OCI-LY1 (cell line): ENCODE measurements around the gene CTIF.

Source experiments
- EZH2 ChIP-seq: fragments of 200-600 bp; sonication (generic), shearing (Covaris generic); IDR thresholded peaks from 2 replicates; pipeline ENCODE4 v1.8.0; 2017; ENCODE audit warnings: borderline replicate concordance, mixed run types, mild to moderate bottlenecking, antibody characterized with exemption, low read length, moderate library complexity, mixed read lengths
- TF ChIP-seq, protein P1 (sequence below): fragments of 200-600 bp; sonication (generic), shearing (Covaris generic); IDR thresholded peaks from 2 replicates; pipeline ENCODE4 v1.5.1; 2017; ENCODE audit warnings: mild to moderate bottlenecking, antibody characterized with exemption, low read length, moderate library complexity, mixed read lengths

DNA sequence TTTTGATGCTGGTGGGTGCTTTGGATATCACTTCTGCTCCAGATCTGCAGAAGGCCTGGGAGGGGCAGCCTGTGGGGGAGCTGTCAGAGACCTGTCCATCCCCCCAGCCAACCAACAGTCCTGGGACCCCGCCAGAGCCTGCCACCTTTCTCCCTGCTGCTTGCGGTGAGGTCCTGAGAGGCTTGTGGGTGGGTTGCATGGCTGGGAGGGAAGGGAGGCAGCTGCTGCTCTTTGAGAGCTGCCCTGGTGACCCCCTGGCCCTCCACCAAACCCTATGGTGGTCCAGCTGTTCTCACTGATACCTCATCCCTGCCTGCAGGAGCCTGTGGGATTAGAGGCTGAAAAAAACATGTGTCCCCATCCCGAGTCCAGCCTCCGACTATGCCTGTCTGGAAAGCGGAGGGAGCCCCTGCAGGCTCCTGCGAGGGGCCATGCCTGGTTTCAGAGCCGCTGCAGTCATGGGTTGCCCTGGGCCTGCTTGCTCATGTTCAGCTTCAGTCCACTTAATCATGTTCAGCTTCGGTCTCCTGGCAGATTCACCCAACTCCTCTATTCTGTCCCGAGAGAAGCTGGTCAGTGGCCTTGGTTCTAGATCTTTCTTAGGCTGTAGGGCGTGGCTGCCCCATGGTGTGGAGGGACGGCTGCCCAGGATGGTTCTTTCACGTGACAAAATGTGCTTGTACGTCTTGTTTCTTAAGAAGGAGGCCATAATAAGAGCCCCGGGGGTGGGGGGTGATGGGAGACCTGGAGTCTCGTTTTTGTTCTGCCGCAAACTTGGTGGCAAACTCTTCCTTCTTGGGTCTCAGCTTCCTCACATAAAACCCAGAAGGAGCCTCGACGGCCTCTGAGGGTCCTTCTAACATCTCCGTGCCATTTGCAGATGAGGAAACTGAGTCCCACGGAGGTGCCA lies 98.5 kb downstream of the CTIF start:
- TF ChIP-seq, protein P1, sequence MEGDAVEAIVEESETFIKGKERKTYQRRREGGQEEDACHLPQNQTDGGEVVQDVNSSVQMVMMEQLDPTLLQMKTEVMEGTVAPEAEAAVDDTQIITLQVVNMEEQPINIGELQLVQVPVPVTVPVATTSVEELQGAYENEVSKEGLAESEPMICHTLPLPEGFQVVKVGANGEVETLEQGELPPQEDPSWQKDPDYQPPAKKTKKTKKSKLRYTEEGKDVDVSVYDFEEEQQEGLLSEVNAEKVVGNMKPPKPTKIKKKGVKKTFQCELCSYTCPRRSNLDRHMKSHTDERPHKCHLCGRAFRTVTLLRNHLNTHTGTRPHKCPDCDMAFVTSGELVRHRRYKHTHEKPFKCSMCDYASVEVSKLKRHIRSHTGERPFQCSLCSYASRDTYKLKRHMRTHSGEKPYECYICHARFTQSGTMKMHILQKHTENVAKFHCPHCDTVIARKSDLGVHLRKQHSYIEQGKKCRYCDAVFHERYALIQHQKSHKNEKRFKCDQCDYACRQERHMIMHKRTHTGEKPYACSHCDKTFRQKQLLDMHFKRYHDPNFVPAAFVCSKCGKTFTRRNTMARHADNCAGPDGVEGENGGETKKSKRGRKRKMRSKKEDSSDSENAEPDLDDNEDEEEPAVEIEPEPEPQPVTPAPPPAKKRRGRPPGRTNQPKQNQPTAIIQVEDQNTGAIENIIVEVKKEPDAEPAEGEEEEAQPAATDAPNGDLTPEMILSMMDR = no peak
- TF ChIP-seq EZH2 = no peak
